ENCODE measurements around the gene SDK2.

Gene SDK2

GRCh38 chr17:73411313-73411747, 232.9 kb downstream of the SDK2 start:
- no peak for TF ChIP-seq CTCF (IDR thresholded peaks at IDR 0.05; ENCODE audit: insufficient read depth, missing control alignments)

GRCh38 chr17:73410586-73411312, 233.5 kb downstream of the SDK2 start:
- no peak for DNase-seq (ENCODE audit: insufficient read length, low spot score)
- no peak for FAIRE-seq
- TF ChIP-seq CTCF (IDR thresholded peaks at IDR 0.05; ENCODE audit: insufficient read depth, missing control alignments) = no peak

More at GRCh38 chr17:73411313-73411747, 232.9 kb downstream of the SDK2 start:
- DNase-seq (ENCODE audit: insufficient read length, low spot score) (no peak), FAIRE-seq (no peak)

DNA sequence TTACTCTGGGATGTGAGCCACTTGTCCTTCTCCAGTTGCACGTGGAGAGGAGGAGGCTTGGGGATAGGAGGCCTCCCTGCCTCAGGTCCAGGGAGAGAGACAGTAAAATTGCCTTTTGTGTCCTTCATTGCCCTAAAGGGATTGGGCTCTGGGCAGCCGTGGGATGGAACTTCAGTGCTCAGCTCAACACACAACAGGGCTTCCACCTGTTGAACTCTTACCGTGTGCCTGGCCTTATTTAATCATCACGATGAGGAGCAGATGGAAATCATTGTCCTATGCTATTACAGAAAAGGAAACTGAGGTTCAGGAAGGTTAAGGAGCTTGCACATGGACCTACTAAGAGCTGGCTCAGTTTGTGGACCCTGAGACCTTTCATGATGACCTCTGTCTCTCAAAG, 240.0 kb downstream of the SDK2 start:
- DNase-seq (ENCODE audit: insufficient read length, low spot score) (no peak), FAIRE-seq (no peak)
- no peak for TF ChIP-seq CTCF (IDR thresholded peaks at IDR 0.05; ENCODE audit: insufficient read depth, missing control alignments)

GRCh38 chr17:73402466-73402865, 241.8 kb downstream of the SDK2 start:
- FAIRE-seq (no peak), DNase-seq (ENCODE audit: insufficient read length, low spot score) (no peak)
- TF ChIP-seq CTCF (IDR thresholded peaks at IDR 0.05; ENCODE audit: insufficient read depth, missing control alignments) = no peak

- FAIRE-seq = no peak
- no peak for DNase-seq (ENCODE audit: insufficient read length, low spot score)
- TF ChIP-seq CTCF (IDR thresholded peaks at IDR 0.05; ENCODE audit: insufficient read depth, missing control alignments) = no peak
Measured at GRCh38 chr17:73401911-73402310, 242.3 kb downstream of the SDK2 start.

DNA sequence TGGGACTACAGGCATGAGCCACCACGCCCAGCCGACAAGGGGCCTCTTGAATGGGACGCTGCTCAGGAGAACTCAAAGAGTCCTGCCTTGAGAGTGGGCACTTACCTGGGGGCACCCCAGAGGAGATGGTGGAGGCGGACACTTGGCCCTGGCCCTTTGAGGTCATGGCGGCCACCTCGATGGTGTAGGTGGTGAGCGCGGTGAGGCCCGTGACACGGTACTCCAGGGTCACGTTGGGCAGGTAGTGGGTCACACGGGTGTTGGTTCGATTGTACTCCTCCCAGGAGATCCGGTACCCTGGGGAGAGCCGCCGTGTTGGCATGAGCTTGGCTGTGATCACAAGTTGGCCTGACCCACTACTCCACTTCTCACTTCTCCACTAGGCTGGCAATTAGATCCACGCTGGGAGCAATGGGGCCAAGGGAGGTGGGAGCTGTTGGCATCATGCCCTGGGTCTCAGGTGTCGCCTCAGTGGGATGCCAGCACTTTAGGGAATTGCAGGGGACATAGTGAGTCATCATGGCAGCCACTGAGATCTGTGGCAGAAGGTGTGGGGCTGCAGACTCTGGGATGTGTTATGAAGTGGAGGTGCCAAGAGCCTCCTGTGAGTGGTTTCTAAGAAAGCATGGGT, 243.2 kb downstream of the SDK2 start:
- TF ChIP-seq CTCF (IDR thresholded peaks at IDR 0.05; ENCODE audit: insufficient read depth, missing control alignments) = no peak
- DNase-seq (ENCODE audit: insufficient read length, low spot score) (no peak), FAIRE-seq (no peak)

GRCh38 chr17:73399056-73399455, 245.2 kb downstream of the SDK2 start:
- DNase-seq (ENCODE audit: insufficient read length, low spot score) = no peak
- no peak for FAIRE-seq
- TF ChIP-seq CTCF (IDR thresholded peaks at IDR 0.05; ENCODE audit: insufficient read depth, missing control alignments) = no peak
